ENCODE results near the gene E2F7.

Gene E2F7

DNA sequence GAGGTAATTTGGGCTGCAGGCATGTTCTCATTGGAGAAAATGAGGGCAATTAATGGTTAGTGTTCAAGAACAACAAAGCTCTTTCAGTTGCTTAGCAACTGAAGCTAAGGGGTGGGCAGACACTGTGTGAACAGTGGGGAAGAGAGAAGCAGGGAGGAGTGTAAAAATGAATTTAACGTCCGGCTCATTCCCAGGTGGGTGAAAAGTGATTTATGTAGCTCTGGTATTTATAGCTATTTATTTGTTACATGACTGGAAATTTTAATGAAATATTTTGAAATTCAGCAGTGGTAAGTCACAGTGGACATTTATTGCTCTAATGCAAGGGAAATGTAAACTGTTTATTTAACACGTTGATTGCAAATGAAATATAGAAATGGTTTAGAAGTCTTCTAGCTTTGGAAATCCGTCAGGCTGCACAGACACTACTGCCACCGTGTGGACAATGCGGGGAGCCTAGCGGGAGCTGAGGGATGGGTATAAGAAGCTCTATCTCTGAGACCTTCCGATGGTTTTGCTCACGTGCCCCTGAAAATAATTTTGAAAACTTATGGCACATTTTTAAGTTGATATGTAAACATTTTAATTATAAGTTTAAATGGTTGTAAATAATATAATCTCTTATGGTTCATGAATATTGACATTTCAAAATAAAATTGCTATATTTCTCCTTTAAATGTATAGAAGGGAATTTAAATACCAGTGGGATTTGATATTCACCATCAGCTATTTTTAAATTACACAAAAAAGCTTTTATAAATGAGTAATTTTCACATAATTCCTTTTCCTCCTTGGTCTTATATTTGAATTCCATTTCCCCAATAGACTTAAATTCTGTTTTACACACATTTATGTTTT is 54.4 kb downstream of the E2F7 start:
- peak; percentile 44 to 65 for DNase-seq

DNA sequence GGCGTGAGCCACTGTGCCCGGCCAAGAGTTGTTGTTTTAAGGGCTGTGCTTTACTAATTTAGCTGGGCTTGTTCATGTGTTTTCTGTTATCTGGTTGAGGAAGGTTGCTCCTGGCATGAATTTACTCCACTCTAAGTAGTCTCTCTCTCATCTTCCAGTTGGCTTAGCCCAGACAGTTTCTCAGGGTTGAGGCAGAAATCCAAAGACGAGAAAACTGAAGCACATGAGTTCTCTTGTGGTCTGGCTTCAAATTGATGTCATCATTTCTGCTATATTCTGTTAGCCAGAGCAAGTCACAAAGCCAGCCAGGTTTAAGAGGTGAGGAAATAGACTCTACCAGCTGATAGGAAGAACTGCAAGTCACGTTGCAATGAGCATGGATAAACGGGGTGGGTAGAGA is 57.9 kb downstream of the E2F7 start:
- no peak for DNase-seq

DNA sequence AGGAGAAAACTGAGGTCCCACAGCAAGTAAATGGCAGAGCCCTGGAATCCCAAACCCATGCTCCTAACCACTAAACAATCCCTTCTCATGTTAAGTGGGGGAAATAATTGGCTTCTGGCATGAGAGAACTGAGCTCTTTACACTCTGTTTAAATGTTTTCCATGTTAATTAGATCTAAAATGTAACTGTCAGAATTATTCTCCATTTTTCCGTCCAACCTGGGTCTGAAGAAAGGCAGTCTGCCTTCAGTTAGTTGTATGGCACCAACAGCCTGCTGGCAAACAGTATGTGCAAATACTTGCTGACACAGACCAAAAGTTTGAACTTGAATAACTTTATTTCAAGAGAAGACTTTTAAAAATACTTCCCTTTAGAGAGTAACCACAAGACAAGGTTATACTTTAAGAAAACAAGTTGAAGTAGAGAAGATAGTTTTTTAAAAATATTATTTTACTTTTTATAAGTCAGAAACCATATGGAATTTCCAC is 59.7 kb downstream of the E2F7 start:
- DNase-seq: no peak

DNA sequence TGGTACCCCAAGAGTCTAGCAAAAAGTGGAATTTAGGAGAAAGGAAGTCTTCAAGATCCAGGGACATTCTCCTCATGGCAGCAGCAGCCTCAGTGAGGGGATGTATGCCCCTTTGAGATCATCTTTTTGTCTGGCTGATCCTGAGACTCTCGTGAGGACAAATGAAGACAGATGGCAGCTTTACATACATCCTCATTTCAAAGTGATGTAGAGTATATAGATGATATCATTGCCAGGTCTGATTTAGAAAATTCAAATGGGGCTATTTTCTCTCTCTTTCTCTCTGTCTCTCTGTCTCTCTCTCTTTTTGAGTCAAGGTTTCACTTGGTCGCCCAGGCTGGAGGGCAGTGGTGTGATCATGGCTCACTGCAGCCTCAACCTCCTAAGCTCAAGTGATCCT is 61.5 kb downstream of the E2F7 start:
- DNase-seq: no peak

DNA sequence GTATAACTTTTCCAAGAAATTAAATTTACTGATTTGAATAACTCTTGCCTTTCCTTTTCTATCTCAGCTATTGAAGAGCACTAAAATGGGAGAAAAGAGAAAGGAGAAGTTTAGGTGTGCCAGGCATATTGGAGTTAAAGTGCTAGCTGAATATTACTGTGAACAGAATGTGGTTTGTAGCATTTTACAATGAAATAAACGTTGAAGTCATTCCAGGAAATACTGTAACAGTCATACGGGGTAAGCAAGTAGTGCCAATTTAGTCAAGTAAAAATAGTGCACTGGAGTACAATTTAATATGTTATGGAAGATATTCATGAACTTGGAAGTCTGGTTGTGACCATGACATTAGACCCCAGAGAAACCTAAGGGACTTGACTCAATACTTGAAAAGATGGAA is 62.1 kb downstream of the E2F7 start:
- DNase-seq: no peak

DNA sequence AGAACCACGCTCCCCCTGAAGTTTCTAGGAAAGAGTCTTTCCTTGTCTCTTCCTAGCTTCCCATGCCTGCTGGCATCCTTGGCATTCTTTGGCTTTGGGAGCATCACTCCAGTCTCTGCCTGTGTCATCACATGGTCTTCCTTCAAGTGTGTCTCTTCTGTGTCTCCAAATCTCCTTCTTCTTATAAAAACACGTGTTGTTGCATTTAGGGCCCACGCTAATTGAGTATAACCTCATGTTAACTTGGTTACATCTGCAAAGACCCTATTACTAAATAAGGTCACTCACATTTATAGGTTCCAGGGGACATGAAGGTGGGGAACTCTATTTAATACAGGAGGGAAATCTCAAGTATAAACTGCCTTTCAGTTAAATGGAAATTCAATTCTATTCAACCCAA is 63.0 kb downstream of the E2F7 start:
- no peak for DNase-seq

DNA sequence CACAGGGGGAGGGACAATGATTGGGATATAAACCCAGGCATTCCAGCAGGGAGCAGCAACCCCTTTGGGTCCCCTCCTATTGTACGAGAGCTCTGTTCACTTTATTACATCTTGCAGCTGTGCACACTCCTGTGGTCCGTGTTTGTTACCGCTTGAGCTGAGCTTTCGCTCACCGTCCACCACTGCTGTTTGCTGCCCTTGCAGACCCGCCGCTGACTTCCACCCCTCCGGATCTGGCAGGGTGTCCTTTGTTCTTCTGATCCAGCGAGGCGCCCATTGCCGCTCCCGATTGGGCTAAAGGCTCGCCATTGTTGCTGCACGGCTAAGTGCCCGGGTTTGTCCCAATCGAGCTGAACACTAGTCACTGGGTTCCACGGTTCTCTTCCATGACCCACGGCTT is 64.1 kb downstream of the E2F7 start:
- DNase-seq: no peak

DNA sequence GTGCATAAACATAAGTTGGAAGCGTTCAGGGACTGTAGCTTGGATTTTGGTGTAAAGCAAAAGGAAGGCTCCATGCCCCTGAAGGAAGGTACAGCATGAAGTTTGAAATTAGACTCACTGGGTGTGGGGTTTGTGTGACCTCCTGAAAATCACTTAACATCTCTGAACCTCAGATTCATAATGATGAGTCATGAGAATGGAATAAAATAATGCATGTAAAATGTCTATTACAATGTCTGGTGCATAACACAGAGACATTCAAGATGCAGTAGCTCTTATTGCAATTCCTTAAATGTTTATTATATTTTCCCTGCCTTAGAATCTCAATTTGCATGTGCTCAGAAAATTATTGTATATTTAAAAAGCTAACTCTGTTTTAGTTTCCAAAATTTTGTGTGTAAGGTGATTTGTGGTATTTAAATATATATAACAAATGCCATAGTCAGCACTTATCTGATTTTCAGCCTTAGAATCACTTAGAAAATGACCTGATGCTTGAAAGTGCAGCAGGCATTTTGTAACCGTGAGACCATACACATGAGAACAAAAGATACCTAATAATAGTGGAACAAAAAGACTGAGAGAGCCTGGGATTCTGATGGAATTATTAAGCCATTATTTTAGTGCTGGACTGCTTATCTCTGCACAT is 66.3 kb downstream of the E2F7 start:
- no peak for DNase-seq

DNA sequence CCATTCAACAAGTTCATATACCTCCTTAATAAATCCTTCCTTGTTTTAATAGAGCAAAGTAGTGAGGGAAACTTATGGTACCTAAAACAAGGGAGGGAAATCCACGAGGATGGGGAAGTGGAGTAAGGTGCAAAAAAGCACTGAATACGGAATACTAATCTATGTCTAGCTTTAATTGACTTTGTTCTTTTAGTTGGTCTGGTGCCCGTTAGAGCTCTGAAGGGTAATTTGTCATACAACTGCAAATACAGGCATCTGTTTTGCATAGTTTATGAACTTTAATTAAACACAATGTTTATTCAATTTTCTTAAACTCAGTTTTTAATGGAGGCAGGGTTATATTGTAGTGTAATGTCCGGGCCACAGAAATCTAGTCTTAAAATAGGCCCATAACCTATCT is 67.0 kb downstream of the E2F7 start:
- no peak for DNase-seq

DNA sequence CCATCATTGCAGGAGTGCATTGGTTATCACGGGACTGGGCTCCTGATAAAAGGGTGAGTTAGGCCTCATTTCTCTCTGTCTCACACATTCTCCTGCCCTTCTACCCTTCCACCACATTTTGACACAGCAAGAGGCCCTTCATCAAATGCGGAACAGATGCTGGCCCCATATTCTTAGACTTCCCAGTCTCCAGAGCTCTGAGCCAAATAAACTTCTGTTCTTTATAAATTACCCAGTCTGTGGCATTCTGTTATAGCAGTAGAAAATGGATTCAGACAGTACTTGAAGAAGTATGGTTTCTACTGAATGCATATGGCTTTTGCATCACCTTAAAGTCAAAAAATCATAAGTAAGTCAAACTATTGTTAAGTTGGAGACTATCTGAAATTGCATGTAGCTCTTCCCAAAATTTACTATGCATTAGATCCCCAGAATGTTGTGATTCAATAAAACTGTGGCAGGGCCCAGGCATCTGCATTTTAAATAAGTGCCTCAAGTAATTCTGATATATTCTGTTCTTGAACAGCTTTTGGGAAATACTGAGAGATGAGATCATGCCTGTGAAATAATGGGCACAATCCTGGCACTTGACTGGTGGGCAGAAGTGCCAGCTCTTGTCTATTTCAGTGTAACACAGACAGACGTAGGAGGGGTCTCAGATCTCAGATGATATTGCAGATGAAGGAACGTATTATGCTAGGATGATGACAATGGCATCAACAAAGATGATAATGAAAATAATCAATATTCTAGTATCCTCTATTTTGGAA is 68.2 kb downstream of the E2F7 start:
- DNase-seq: no peak

DNA sequence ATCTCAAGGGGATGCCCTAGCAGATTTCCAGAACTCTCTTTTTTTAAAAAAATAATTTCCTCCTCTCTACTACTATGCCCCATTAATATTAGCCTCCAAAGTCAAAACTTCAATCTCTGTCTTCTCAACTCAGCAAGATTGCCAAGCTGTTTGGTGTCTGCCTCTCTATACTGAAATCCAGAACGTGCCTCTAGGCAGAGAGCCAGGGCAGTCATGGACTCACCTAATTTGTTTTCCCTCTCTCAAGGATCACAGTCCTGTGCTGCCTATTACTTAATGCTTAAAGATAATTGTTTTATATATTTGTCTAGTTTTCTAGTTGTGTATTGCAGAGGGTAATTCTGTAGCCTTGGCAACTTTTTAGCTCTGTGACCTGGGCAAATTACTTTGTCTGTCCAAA is 74.7 kb downstream of the E2F7 start:
- no peak for DNase-seq

DNA sequence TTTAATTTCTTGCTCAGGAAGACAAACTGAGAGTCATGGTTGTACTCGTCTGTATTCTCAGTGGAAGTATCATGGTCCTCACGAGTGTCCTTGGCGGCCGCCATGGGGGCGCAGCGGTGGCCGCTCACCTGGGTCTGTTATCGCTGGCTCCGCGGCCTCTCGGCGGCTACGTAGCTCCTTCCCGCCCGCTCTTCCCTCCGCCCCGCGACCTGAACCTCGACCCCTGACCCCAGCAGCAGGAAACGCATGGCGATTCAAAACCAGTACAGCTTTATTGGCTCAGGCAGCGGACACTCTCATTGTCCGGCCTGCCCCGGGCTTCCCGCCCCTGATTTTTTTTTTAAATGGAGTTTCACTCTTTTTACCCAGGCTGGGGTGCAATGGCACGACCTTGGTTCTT is 80.8 kb downstream of the E2F7 start:
- DNase-seq: no peak

DNA sequence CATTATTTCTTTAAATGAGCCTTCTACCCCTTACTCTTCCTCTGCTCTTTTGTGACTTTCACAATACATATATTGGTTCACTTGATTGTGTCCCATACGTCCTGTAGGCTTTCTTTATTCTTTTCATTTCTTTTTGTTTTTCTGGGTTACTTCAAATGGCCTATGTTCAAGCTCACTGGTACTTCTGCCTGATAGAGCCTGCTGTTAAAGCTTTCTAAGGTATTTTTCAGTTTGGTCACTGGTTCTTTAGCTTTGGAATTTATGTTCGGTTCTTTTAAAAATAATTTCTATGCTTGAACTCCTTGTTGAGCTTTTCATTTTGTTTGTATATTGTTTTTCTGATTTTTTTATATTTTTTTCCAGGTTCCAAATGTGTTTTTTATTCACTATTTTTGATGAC is 81.9 kb downstream of the E2F7 start:
- no peak for DNase-seq

DNA sequence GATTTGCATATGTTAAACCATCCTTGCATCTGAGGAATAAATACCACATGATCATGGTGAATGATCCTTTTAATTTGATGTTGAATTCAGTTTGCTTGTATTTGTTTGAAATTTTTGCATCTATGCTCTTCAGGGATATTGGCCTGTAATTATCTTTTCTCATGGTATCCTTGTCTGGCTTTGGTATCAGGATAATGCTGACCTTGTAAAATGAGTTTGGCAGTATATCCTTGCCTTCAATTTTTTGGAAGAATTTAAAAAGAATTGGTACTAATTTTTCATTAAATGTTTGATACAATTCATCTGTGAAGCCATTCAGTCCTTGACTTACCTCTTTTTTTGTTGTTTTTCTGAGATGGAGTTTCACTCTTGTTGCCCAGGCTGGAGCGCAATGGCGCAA is 85.2 kb downstream of the E2F7 start:
- DNase-seq: no peak

DNA sequence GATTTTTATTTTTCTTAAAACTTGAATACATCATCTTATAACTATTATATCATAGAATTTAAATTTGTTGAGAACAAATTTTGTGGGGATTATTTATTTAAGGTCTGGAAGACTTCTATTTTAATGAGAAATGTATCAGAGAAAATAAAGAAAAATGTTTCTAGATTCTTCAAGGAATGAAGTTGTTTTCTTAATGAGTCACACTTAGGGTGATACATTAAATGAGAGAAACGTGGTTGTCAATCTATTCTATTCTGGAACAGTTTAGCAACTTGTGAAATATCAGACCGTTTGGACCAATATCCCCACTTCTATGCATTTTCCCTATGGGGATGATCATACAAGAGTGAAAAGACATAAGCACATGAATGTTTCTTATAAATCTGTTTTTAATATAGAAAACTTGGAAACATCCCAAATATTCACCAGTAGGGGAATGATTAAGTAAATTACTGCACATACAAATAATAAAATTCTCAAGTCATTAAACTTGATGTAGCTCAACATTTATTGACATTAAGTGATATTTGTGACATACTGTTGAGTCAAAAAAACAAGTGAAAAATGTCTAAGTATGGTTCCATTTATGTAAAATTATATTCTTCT is 88.5 kb downstream of the E2F7 start:
- DNase-seq: no peak

All from SW 1271 (cell line).